Stomach (tissue), 4 donors: ENCODE measurements around the gene B4GALT7.
A peak's percentile ranks its signal among the peaks of the same experiment; 100 is the strongest.

Experiments used
- CTCF ChIP-seq, 7 experiments: fragments of 450-650 bp in 4 of 7; fragments of 200-600 bp in 3 of 7; sonication (generic) in 3 of 7; IDR thresholded peaks; one replicate each; pipeline ENCODE4 v1.5.1; 2016 to 2019; ENCODE audit warnings: antibody characterized with exemption in 7 of 7, control low read depth in 2 of 7, mild to moderate bottlenecking in 1 of 7
- EP300 ChIP-seq: sonication (generic); formaldehyde crosslinking; IDR thresholded peaks from one replicate; pipeline ENCODE4 v1.6.1; 2017; ENCODE audit warnings: antibody characterized with exemption
- POLR2A ChIP-seq, 4 donors: fragments of 450-650 bp; IDR thresholded peaks; one replicate each; pipeline ENCODE4 v1.6.1; 2016; ENCODE audit warnings: antibody characterized with exemption in 4 of 4, control low read depth in 2 of 4, mild to moderate bottlenecking in 1 of 4, moderate library complexity in 1 of 4
- POLR2AphosphoS5 ChIP-seq, 3 donors: sonication (generic); formaldehyde crosslinking; IDR thresholded peaks; one replicate each; pipeline ENCODE4 v1.6.1; 2016; ENCODE audit warnings: antibody characterized with exemption in 3 of 3

- TF ChIP-seq CTCF (IDR thresholded peaks at IDR 0.05) = no peak
- no peak for TF ChIP-seq EP300
- peak in 1 of 3 donors; percentile 9 for TF ChIP-seq POLR2AphosphoS5 (IDR thresholded peaks at IDR 0.05)
- TF ChIP-seq POLR2A (IDR thresholded peaks at IDR 0.05) = no peak
Measured at GRCh38 chr5:177588413-177588909, 11.5 kb upstream of the B4GALT7 start.
